GM19463 (cell line): Measurements from ENCODE around the gene SUMO4.

Experiments used
- ATAC-seq: cut with Tn5 transposase; IDR thresholded peaks from one replicate; pipeline ENCODE4 v1.9.1; 2021; ENCODE audit warnings: mild to moderate bottlenecking, moderate library complexity; ENCODE audit not compliant: unreplicated experiment

The SUMO4 gene

GRCh38 chr6:149449831-149450678, 50.0 kb downstream of the SUMO4 start:
- no peak for ATAC-seq
